Neural progenitor cell (in vitro differentiated cells): ENCODE results near the gene WDR41. TPM values are rescaled to one million over a fixed set of nuclear protein-coding genes. Genes with fewer than 3 reads are reported as not detected.
"Not testable (repeated sequence)": the region's sequence is repeated elsewhere in the genome, so short reads cannot be mapped to it uniquely, and the experiment has no call there.

Experiments
- DNase-seq: peaks from one replicate; pipeline ENCODE4 v3.0.0-alpha.2; 2016; ENCODE audit warnings: low spot score
- H2AFZ ChIP-seq: fragments of 200-600 bp; sonication (generic); replicated peaks from 2 replicates; pipeline ENCODE4 v1.6.1; 2016; ENCODE audit warnings: antibody characterized with exemption
- H3F3A ChIP-seq: fragments of 200-600 bp; sonication (generic); 2 replicates; pipeline ENCODE4 v1.6.1; 2016; ENCODE audit warnings: antibody characterized with exemption, low read depth
- H3K27ac ChIP-seq: fragments of 200-600 bp; sonication (generic); 2 replicates; pipeline ENCODE4 v1.5.1; 2016; ENCODE audit warnings: mild to moderate bottlenecking
- H3K27me3 ChIP-seq: fragments of 200-600 bp; sonication (generic); 2 replicates; pipeline ENCODE4 v1.6.1; 2016; ENCODE audit warnings: mild to moderate bottlenecking, moderate library complexity
- H3K36me3 ChIP-seq: fragments of 200-600 bp; sonication (generic); 2 replicates; pipeline ENCODE4 v1.5.1; 2016
- H3K4me1 ChIP-seq: fragments of 200-600 bp; sonication (generic); 2 replicates; pipeline ENCODE4 v1.6.1; 2016; ENCODE audit warnings: mixed run types
- H3K4me2 ChIP-seq: fragments of 200-600 bp; sonication (generic); 2 replicates; pipeline ENCODE4 v1.6.1; 2016
- H3K4me3 ChIP-seq: fragments of 200-600 bp; sonication (generic); 2 replicates; pipeline ENCODE4 v1.5.1; 2016
- H3K79me2 ChIP-seq: fragments of 200-600 bp; sonication (generic); 2 replicates; pipeline ENCODE4 v1.6.1; 2016; ENCODE audit warnings: low read depth
- H3K9ac ChIP-seq: fragments of 200-600 bp; sonication (generic); 2 replicates; pipeline ENCODE4 v1.6.1; 2016
- H3K9me3 ChIP-seq: fragments of 200-600 bp; sonication (generic); 2 replicates; pipeline ENCODE4 v1.5.1; 2016; ENCODE audit warnings: low read depth
- H4K20me1 ChIP-seq: fragments of 200-600 bp; sonication (generic); 2 replicates; pipeline ENCODE4 v1.6.1; 2016; ENCODE audit warnings: low read depth
- H3K27ac Mint-ChIP-seq: 3 replicates; pipeline ENCODE4 v1.8.0; 2021; ENCODE audit warnings: mixed read lengths
- H3K27me3 Mint-ChIP-seq: 2 replicates; pipeline ENCODE4 v1.8.0; 2022; ENCODE audit warnings: low read depth, mild to moderate bottlenecking, inconsistent platforms, moderate library complexity, mixed read lengths; ENCODE audit not compliant: insufficient read depth
- H3K36me3 Mint-ChIP-seq: 3 replicates; pipeline ENCODE4 v1.8.0; 2021; ENCODE audit warnings: mixed read lengths
- H3K4me1 Mint-ChIP-seq: 3 replicates; pipeline ENCODE4 v1.8.0; 2021; ENCODE audit warnings: mixed read lengths
- H3K4me3 Mint-ChIP-seq: 3 replicates; pipeline ENCODE4 v1.8.0; 2021; ENCODE audit warnings: mild to moderate bottlenecking, moderate library complexity, mixed read lengths
- H3K9me3 Mint-ChIP-seq: 3 replicates; pipeline ENCODE4 v1.8.0; 2020; ENCODE audit warnings: mixed read lengths
- EZH2 ChIP-seq: fragments of 200-600 bp; sonication (generic); IDR thresholded peaks from 2 replicates; pipeline ENCODE4 v1.6.1; 2017; ENCODE audit warnings: antibody characterized with exemption, mild to moderate bottlenecking, moderate library complexity
- EZH2phosphoT487 ChIP-seq: fragments of 200-600 bp; sonication (generic); IDR thresholded peaks from 2 replicates; pipeline ENCODE4 v1.6.1; 2017; ENCODE audit warnings: antibody characterized with exemption
- total RNA-seq: library from RNA; depleted of rRNA; stranded (reverse); fragments of >200 nt; gene quantifications from 2 replicates; pipeline ENCODE4 v1.2.3, GENCODE V29; 2015; ENCODE audit warnings: low replicate concordance
- TF ChIP-seq, protein P1 (sequence below): fragments of 200-600 bp; sonication (generic); IDR thresholded peaks from 2 replicates; pipeline ENCODE4 v1.5.1; 2017; ENCODE audit warnings: antibody characterized with exemption, mild to moderate bottlenecking

Gene WDR41
- total RNA-seq, 1 donor from 2014 or later, result 92.6 TPM

DNA sequence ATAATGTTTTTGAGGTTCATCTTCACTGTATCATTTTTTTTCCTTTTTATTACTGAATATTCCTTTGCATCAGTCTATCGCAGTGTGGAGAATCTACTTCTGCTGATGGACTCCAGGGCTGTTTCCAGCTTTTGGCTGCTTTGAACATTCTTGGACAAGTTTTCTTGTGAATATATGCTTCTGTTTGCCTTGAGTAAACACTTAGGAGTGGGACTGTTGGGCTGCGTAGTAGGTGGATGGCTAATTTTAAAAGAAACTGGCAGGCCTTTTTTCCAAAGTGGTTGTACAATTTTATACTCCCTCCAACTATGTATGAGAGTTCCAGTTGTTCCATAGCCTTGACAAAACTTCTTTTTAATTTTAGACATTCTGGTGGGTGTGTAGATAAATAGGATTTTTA is 102.4 kb downstream of the WDR41 start:
- Histone ChIP-seq H3K27me3 (no peaks in the 10 kb centered on the region), H4K20me1 (no peaks in the 10 kb centered on the region), H3K79me2 (no peaks in the 10 kb centered on the region), H3K9me3 (no peaks in the 10 kb centered on the region), H3K4me2 (no peak overlapping the region), H3K4me3 (no peak overlapping the region), H3K27ac (no peak overlapping the region), H3K4me1 (no peaks in the 10 kb centered on the region), H3F3A (no peaks in the 10 kb centered on the region), H3K36me3 (no peaks in the 10 kb centered on the region), H3K9ac (no peak overlapping the region), H2AFZ (no peak overlapping the region)
- Mint-ChIP-seq H3K27ac (no peak overlapping the region), H3K9me3 (peaks cover 2% of the 10 kb centered on the region), H3K4me1 (peaks cover 4% of the 10 kb centered on the region), H3K4me3 (no peak overlapping the region), H3K36me3 (no peaks in the 10 kb centered on the region), H3K27me3 (no peaks in the 10 kb centered on the region)
- TF ChIP-seq EZH2 (no peak), EZH2phosphoT487 (no peak)
- TF ChIP-seq, protein P1, sequence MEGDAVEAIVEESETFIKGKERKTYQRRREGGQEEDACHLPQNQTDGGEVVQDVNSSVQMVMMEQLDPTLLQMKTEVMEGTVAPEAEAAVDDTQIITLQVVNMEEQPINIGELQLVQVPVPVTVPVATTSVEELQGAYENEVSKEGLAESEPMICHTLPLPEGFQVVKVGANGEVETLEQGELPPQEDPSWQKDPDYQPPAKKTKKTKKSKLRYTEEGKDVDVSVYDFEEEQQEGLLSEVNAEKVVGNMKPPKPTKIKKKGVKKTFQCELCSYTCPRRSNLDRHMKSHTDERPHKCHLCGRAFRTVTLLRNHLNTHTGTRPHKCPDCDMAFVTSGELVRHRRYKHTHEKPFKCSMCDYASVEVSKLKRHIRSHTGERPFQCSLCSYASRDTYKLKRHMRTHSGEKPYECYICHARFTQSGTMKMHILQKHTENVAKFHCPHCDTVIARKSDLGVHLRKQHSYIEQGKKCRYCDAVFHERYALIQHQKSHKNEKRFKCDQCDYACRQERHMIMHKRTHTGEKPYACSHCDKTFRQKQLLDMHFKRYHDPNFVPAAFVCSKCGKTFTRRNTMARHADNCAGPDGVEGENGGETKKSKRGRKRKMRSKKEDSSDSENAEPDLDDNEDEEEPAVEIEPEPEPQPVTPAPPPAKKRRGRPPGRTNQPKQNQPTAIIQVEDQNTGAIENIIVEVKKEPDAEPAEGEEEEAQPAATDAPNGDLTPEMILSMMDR, result no peak
- no peak for DNase-seq

- not testable (repeated sequence) for H3K4me3 ChIP-seq, DNase-seq
Observed at GRCh38 chr5:77386340-77386739, 105.8 kb downstream of the WDR41 start.

DNA sequence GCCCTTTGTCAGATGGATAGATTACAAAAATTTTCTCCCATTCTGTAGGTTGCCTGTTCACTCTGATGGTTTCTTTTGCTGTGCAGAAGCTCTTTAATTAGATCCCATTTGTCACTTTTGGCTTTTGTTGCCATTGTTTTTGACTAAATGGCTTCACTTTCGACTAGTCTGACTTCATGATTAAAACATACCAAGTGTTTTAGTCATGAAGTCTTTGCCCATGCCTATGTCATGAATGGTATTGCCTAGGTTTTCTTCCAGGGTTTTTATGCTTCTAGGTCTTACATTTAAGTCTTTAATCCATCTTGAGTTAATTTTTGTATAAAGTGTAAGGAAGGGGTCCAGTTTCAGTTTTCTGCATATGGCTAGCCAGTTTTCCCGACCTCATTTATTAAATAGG is 108.8 kb downstream of the WDR41 start:
- not testable (repeated sequence) for H3K27ac ChIP-seq, H3K4me3 Mint-ChIP-seq, H3K4me1 ChIP-seq, H3K4me2 ChIP-seq, H3K9ac ChIP-seq, H3K9me3 ChIP-seq, H4K20me1 ChIP-seq, H3K36me3 ChIP-seq, H3K4me3 ChIP-seq, DNase-seq, H2AFZ ChIP-seq, H3K36me3 Mint-ChIP-seq, H3K4me1 Mint-ChIP-seq, H3K27me3 ChIP-seq, H3F3A ChIP-seq, H3K9me3 Mint-ChIP-seq, H3K27ac Mint-ChIP-seq, H3K79me2 ChIP-seq, H3K27me3 Mint-ChIP-seq

More at GRCh38 chr5:77386340-77386739, 105.8 kb downstream of the WDR41 start:
- H3K4me1 Mint-ChIP-seq, H3K27ac Mint-ChIP-seq, H3K4me3 Mint-ChIP-seq, H3K27ac ChIP-seq, H3K9me3 ChIP-seq, H2AFZ ChIP-seq, H3K27me3 ChIP-seq, H4K20me1 ChIP-seq, H3K79me2 ChIP-seq, H3K36me3 ChIP-seq, H3K36me3 Mint-ChIP-seq, H3K4me1 ChIP-seq, H3K9me3 Mint-ChIP-seq, H3F3A ChIP-seq, H3K27me3 Mint-ChIP-seq, H3K4me2 ChIP-seq, H3K9ac ChIP-seq: not testable (repeated sequence)

Other genes with a start within 250 kb of the WDR41 start
- not detected in 2 replicates for gene OTP, start 146.4 kb upstream of the WDR41 start, total RNA-seq